ENCODE data around the gene ZNF761. TPM values are rescaled to one million over a fixed set of nuclear protein-coding genes. Genes with fewer than 3 reads are reported as not detected.
"Not testable (repeated sequence)": the region's sequence is repeated elsewhere in the genome, so short reads cannot be mapped to it uniquely, and the experiment has no call there.

Gene ZNF761
- total RNA-seq, 1 donor from 2014 or later, result 12.3 TPM

GRCh38 chr19:53409505-53410204 lies 22.1 kb upstream of the ZNF761 start:
- Histone ChIP-seq H3K4me1 (no peaks in the 10 kb centered on the region), H3K36me3 (peaks cover 6 to 43% of the 10 kb centered on the region in 2 donors), H3K27me3 (no peaks in the 10 kb centered on the region), H3K27ac (no peak overlapping the region), H3K9me3 (peaks cover 33% of the 10 kb centered on the region), H3K4me3 (no peak overlapping the region)
- no peak for DNase-seq (ENCODE audit: extremely low spot score in 2 of 2)
- intact Hi-C loops (cut with DNase I), result no loop called here
- TF ChIP-seq POLR2AphosphoS5 (IDR thresholded peaks at IDR 0.05; ENCODE audit: insufficient read depth in 1 of 2, low read depth in 1 of 2), result no peak
- TF ChIP-seq POLR2A (IDR thresholded peaks at IDR 0.05), result no peak
- TF ChIP-seq CTCF (IDR thresholded peaks at IDR 0.05), result no peak

- intact Hi-C loops (cut with DNase I), result loop anchor here (10.0 kb wide), 1 partner anchor 84 kb away; no protein-coding TSS in a partner anchor
- not testable (repeated sequence) for DNase-seq (ENCODE audit: extremely low spot score in 2 of 2); H3K9me3 ChIP-seq; H3K36me3 ChIP-seq; H3K4me3 ChIP-seq; H3K27me3 ChIP-seq; H3K27ac ChIP-seq; H3K4me1 ChIP-seq
These were observed 11.1 kb upstream of the ZNF761 start for GRCh38 chr19:53420520-53421315.

GRCh38 chr19:53422551-53422950 lies 9.2 kb upstream of the ZNF761 start:
- intact Hi-C loops (cut with DNase I), result loop anchor here (10.0 kb wide), 1 partner anchor 82 kb away; no protein-coding TSS in a partner anchor
- Histone ChIP-seq H3K27ac (no peak overlapping the region), H3K4me1 (no peaks in the 10 kb centered on the region), H3K36me3 (no peaks in the 10 kb centered on the region), H3K9me3 (no peaks in the 10 kb centered on the region), H3K4me3 (no peak overlapping the region), H3K27me3 (no peaks in the 10 kb centered on the region)
- no peak for DNase-seq (ENCODE audit: extremely low spot score in 2 of 2)
- no peak for TF ChIP-seq POLR2A (IDR thresholded peaks at IDR 0.05)
- TF ChIP-seq CTCF (IDR thresholded peaks at IDR 0.05), result no peak
- no peak for TF ChIP-seq POLR2AphosphoS5 (IDR thresholded peaks at IDR 0.05; ENCODE audit: insufficient read depth in 1 of 2, low read depth in 1 of 2)

- not testable (repeated sequence) for H3K36me3 ChIP-seq; H3K9me3 ChIP-seq; H3K4me1 ChIP-seq; DNase-seq (ENCODE audit: extremely low spot score in 2 of 2); H3K4me3 ChIP-seq; H3K27ac ChIP-seq; H3K27me3 ChIP-seq
- intact Hi-C loops (cut with DNase I), result loop anchor here (10.0 kb wide), 1 partner anchor 82 kb away; no protein-coding TSS in a partner anchor
These were observed 8.7 kb upstream of the ZNF761 start for GRCh38 chr19:53423074-53423473.

GRCh38 chr19:53423680-53424079 lies 8.1 kb upstream of the ZNF761 start:
- H3K4me3 ChIP-seq; H3K4me1 ChIP-seq; H3K9me3 ChIP-seq; H3K36me3 ChIP-seq; H3K27me3 ChIP-seq; DNase-seq (ENCODE audit: extremely low spot score in 2 of 2): not testable (repeated sequence)
- intact Hi-C loops (cut with DNase I), result loop anchor here (10.0 kb wide), 1 partner anchor 81 kb away; no protein-coding TSS in a partner anchor
- peak overlapping the region; percentile 42 for H3K27ac ChIP-seq

GRCh38 chr19:53424968-53425597 lies 6.7 kb upstream of the ZNF761 start:
- no peaks in the 10 kb centered on the region for H3K27me3 ChIP-seq
- H3K27ac ChIP-seq, result peak overlapping the region; percentile 42
- H3K36me3 ChIP-seq, result no peaks in the 10 kb centered on the region
- TF ChIP-seq CTCF (IDR thresholded peaks at IDR 0.05) (peak; percentile 61 to 82 (median 65)), POLR2AphosphoS5 (IDR thresholded peaks at IDR 0.05; ENCODE audit: insufficient read depth in 1 of 2, low read depth in 1 of 2) (peak; percentile 5 to 54), POLR2A (IDR thresholded peaks at IDR 0.05) (no peak)
- peak in 1 of 2 donors; percentile 89 for DNase-seq (ENCODE audit: extremely low spot score in 2 of 2)
- H3K9me3 ChIP-seq, result no peaks in the 10 kb centered on the region
- no peaks in the 10 kb centered on the region for H3K4me1 ChIP-seq
- intact Hi-C loops (cut with DNase I), result loop anchor here (10.0 kb wide), 1 partner anchor 80 kb away; no protein-coding TSS in a partner anchor
- H3K4me3 ChIP-seq, result no peak overlapping the region
